HUES64 (cell line): Measurements from ENCODE around the gene DNAJC11.

ENCODE experiments used
- H3K27ac ChIP-seq: 2 replicates; pipeline ENCODE4 v1.7.0; 2013; ENCODE audit warnings: low read depth, low read length, inconsistent platforms
- H3K27me3 ChIP-seq: 2 replicates; pipeline ENCODE4 v1.6.1; 2013; ENCODE audit warnings: mild to moderate bottlenecking, low read length; ENCODE audit not compliant: insufficient read depth
- H3K36me3 ChIP-seq: 2 replicates; pipeline ENCODE4 v1.6.1; 2013; ENCODE audit warnings: mild to moderate bottlenecking, low read length; ENCODE audit not compliant: insufficient read depth
- H3K4me1 ChIP-seq: 2 replicates; pipeline ENCODE4 v1.6.1; 2013; ENCODE audit warnings: mild to moderate bottlenecking, low read length, moderate library complexity; ENCODE audit not compliant: insufficient read depth
- H3K4me3 ChIP-seq: 2 replicates; pipeline ENCODE4 v1.5.1; 2013; ENCODE audit warnings: mild to moderate bottlenecking, low read length, moderate library complexity
- H3K9ac ChIP-seq: 2 replicates; pipeline ENCODE4 v1.6.1; 2013; ENCODE audit warnings: mild to moderate bottlenecking, low read depth, low read length
- H3K9me3 ChIP-seq: 2 replicates; pipeline ENCODE4 v1.6.1; 2013; ENCODE audit warnings: low read depth, low read length; ENCODE audit not compliant: insufficient read depth
- WGBS: fragments of 150-250, 120-280 bp; methylation state at CpG from one replicate; pipeline ENCODE4 v1.1.7; 2013; ENCODE audit warnings: missing lambda C conversion rate; 5-methylcytosine and 5-hydroxymethylcytosine counted together

DNAJC11 gene

GRCh38 chr1:6634371-6635052 is 67.1 kb downstream of the DNAJC11 start:
- WGBS, result 87% methylated on average over 29 of the region's 29 CpGs
- Histone ChIP-seq H3K9me3 (no peaks in the 10 kb centered on the region), H3K4me3 (no peak overlapping the region), H3K27me3 (no peaks in the 10 kb centered on the region), H3K9ac (no peak overlapping the region), H3K4me1 (no peaks in the 10 kb centered on the region), H3K27ac (no peak overlapping the region), H3K36me3 (peaks cover 80% of the 10 kb centered on the region)

GRCh38 chr1:6632588-6633514 is 68.8 kb downstream of the DNAJC11 start:
- WGBS, result 94% methylated on average over 28 of the region's 30 CpGs
- Histone ChIP-seq H3K27me3 (no peaks in the 10 kb centered on the region), H3K4me3 (no peak overlapping the region), H3K4me1 (no peaks in the 10 kb centered on the region), H3K9ac (no peak overlapping the region), H3K27ac (no peak overlapping the region), H3K9me3 (no peaks in the 10 kb centered on the region), H3K36me3 (peaks cover 80% of the 10 kb centered on the region)

- Histone ChIP-seq H3K4me1 (no peaks in the 10 kb centered on the region), H3K36me3 (peaks cover 73% of the 10 kb centered on the region), H3K27me3 (no peaks in the 10 kb centered on the region), H3K9me3 (no peaks in the 10 kb centered on the region), H3K9ac (no peak overlapping the region), H3K27ac (no peak overlapping the region), H3K4me3 (no peak overlapping the region)
- WGBS, result 97% methylated on average over 8 of the region's 8 CpGs
These were observed 70.6 kb downstream of the DNAJC11 start for GRCh38 chr1:6631058-6631457.

GRCh38 chr1:6630027-6630426 is 71.6 kb downstream of the DNAJC11 start:
- 94% methylated on average over 8 of the region's 8 CpGs for WGBS
- H3K27ac ChIP-seq, result no peak overlapping the region
- no peaks in the 10 kb centered on the region for H3K4me1 ChIP-seq
- H3K9ac ChIP-seq, result peak overlapping the region; percentile 30; the same call in 1 of the 2 replicates
- H3K9me3 ChIP-seq, result no peaks in the 10 kb centered on the region
- no peaks in the 10 kb centered on the region for H3K27me3 ChIP-seq
- H3K36me3 ChIP-seq, result peaks cover 62% of the 10 kb centered on the region
- no peak overlapping the region for H3K4me3 ChIP-seq

- Histone ChIP-seq H3K36me3 (peaks cover 53% of the 10 kb centered on the region), H3K4me3 (no peak overlapping the region), H3K9ac (no peak overlapping the region), H3K27me3 (no peaks in the 10 kb centered on the region), H3K27ac (no peak overlapping the region), H3K9me3 (no peaks in the 10 kb centered on the region), H3K4me1 (0 out of 2 replicates have a peak, but pooled peaks cover 1% of the 10 kb centered on the region)
- WGBS, result 92% methylated on average over 12 of the region's 12 CpGs
These were observed 72.6 kb downstream of the DNAJC11 start for GRCh38 chr1:6628971-6629479.

GRCh38 chr1:6627841-6628545 is 73.6 kb downstream of the DNAJC11 start:
- no peak overlapping the region for H3K27ac ChIP-seq
- 0 out of 2 replicates have a peak, but pooled peaks cover 2% of the 10 kb centered on the region for H3K4me1 ChIP-seq
- H3K4me3 ChIP-seq, result no peak overlapping the region
- H3K9ac ChIP-seq, result 0 out of 2 replicates have a peak overlapping the region, but pooled peaks have one; percentile 14
- no peaks in the 10 kb centered on the region for H3K27me3 ChIP-seq
- 94% methylated on average over 21 of the region's 21 CpGs for WGBS
- H3K9me3 ChIP-seq, result no peaks in the 10 kb centered on the region
- H3K36me3 ChIP-seq, result peaks cover 53% of the 10 kb centered on the region

- Histone ChIP-seq H3K36me3 (peaks cover 55% of the 10 kb centered on the region), H3K27ac (no peak overlapping the region), H3K27me3 (no peaks in the 10 kb centered on the region), H3K9me3 (no peaks in the 10 kb centered on the region), H3K4me1 (0 out of 2 replicates have a peak, but pooled peaks cover 2% of the 10 kb centered on the region), H3K9ac (no peak overlapping the region), H3K4me3 (no peak overlapping the region)
- 97% methylated on average over 9 of the region's 9 CpGs for WGBS
These were observed 74.6 kb downstream of the DNAJC11 start for GRCh38 chr1:6627031-6627430.

- H3K9ac ChIP-seq, result peak overlapping the region; percentile 86
- WGBS, result 25% methylated on average over 32 of the region's 32 CpGs
- H3K36me3 ChIP-seq, result peaks cover 69% of the 10 kb centered on the region
These were observed 75.9 kb downstream of the DNAJC11 start for GRCh38 chr1:6625584-6626149.

GRCh38 chr1:6624710-6625583 is 76.7 kb downstream of the DNAJC11 start, which contains the start of gene THAP3:
Gene THAP3, plus strand, starts transcription at chr1:6624868. Its CDS starts 351 bp downstream, at chr1:6625219.
- H3K9me3 ChIP-seq, result no peaks in the 10 kb centered on the region
- no peaks in the 10 kb centered on the region for H3K27me3 ChIP-seq
- H3K4me3 ChIP-seq, result peak within 1 kb of the TSS; percentile 81
- 2% methylated on average over 73 of the region's 73 CpGs for WGBS
- H3K27ac ChIP-seq, result peak within 1 kb of the TSS; percentile 91
- peaks cover 71% of the 10 kb centered on the region for H3K36me3 ChIP-seq
- H3K9ac ChIP-seq, result peak within 1 kb of the TSS; percentile 86
- 0 out of 2 replicates have a peak, but pooled peaks cover 2% of the 10 kb centered on the region for H3K4me1 ChIP-seq

More at GRCh38 chr1:6625584-6626149, 75.9 kb downstream of the DNAJC11 start:
- Histone ChIP-seq H3K9me3 (no peaks in the 10 kb centered on the region), H3K27ac (peak overlapping the region; percentile 91; the same call in 1 of the 2 replicates), H3K4me1 (0 out of 2 replicates have a peak, but pooled peaks cover 2% of the 10 kb centered on the region), H3K4me3 (peak overlapping the region; percentile 81), H3K27me3 (no peaks in the 10 kb centered on the region)
